DMS153 (cell line): Measurements from ENCODE around the gene STXBP2.
A peak's percentile ranks its signal among the peaks of the same experiment; 100 is the strongest.

Source experiments
- DNase-seq: peaks from one replicate; lab custom pipeline; 2025; lab: John Stamatoyannopoulos, UW

STXBP2 gene

DNA sequence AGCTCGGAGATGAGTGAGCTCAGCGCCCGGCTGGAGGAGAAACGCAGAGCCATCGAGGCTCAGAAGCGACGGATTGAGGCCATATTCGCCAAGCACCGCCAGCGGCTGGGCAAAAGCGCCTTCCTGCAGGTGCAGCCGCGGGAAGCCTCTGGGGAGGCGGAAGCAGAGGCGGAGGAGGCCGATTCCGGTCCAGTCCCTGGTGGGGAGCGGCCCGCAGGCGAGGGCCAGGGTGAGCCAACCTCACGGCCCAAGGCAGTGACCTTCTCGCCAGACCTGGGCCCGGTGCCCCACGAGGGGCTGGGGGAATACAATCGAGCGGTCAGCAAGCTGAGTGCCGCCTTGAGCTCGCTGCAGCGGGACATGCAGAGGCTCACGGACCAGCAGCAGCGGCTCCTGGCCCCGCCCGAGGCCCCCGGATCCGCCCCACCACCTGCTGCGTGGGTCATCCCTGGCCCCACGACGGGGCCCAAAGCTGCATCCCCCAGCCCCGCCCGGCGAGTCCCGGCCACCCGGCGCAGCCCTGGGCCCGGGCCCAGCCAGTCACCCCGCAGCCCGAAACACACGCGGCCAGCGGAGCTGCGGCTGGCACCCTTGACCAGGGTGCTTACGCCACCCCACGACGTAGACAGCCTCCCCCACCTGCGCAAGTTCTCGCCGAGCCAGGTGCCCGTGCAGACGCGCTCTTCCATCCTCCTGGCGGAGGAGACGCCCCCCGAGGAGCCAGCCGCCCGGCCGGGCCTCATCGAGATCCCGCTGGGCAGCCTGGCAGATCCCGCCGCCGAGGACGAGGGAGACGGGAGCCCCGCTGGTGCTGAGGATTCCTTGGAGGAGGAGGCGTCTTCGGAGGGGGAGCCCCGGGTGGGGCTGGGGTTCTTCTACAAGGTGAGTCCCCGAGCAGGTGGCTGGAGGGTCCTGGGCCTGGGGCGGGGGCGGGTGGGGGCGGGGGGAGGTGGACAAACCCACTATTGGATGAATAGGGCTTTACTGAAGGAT is 24.3 kb upstream of the STXBP2 start:
- DNase-seq: no peak

DNA sequence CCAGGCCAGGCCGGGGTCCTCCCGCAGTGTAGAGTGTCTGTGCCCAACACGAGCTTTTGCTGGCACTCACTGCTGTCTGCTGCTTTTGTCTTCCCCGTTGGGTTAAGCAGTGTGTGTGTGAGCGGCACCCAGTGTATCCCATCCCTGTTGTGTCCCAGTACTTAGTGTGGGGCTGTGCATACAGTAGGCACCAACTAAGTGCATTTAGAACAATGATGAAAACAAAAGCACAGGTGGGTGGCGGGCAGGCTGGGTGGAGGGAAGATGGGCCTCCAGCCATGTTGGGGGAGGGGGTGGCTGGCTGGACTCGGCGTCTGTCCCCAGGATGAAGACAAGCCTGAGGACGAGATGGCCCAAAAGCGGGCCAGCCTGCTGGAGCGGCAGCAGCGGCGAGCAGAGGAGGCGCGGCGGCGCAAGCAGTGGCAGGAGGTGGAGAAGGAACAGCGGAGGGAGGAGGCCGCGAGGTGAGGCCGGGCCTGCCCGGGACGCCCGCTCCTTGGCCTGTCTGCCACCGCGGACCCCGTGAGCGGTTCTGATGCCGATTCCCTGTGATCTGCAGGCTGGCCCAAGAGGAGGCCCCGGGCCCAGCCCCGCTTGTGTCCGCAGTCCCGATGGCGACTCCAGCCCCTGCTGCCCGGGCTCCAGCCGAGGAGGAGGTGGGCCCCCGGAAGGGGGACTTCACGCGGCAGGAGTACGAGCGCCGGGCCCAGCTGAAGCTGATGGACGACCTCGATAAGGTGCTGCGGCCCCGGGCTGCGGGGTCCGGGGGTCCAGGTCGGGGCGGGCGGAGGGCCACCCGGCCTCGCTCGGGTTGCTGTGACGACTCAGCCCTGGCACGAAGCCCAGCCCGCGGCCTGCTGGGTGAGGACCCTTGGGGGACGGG is 21.8 kb upstream of the STXBP2 start:
- no peak for DNase-seq

DNA sequence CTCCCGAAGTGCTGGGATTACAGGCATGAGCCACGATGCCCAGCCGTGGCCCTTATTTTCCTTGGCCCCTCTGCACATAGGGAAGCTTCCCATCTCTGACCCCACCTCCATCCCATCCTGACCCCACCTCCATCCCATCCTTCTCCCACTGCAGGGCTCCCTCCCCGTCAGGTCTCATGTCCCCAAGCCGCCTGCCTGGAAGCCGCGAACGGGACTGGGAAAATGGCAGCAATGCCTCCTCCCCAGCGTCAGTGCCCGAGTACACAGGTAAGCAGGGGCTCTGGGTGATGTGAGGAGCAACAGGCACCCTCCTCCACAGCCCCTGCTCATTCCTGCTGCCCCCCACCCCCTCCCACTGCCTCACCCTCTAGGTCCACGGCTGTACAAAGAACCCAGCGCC is 19.7 kb upstream of the STXBP2 start:
- DNase-seq: no peak

DNA sequence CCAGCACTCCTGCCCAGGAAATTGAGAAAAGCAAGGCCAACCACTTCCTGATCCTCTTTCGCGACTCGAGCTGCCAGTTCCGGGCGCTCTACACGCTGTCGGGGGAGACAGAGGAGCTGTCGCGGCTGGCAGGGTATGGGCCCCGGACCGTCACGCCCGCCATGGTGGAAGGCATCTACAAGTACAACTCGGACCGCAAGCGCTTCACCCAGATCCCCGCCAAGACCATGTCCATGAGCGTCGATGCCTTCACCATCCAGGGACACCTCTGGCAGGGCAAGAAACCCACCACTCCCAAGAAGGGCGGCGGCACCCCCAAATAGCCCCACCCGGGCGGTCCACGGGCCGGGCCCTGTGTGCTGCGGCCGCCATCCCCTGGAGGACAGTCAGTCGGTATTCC is 19.2 kb upstream of the STXBP2 start:
- DNase-seq: no peak

DNA sequence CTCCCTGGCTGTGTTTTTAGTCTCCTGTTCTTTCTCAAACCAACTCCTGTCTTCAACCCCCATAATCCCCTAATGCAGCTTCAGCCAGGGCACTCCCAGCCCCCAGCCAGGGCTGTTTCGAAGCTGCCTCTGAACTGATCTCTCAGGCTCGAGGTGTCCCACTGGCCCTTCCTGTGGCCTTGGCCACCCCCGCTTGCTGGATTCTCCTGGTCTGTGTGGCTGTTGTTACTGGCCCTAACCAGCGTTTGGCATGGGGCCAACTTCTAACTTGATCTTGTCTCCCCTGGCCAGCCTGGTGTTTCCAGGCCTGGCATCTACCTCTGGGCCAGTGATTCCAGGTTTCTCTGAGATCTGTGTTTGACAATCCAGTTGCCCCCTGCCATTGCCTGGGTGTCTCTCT is 18.6 kb upstream of the STXBP2 start:
- no peak for DNase-seq

DNA sequence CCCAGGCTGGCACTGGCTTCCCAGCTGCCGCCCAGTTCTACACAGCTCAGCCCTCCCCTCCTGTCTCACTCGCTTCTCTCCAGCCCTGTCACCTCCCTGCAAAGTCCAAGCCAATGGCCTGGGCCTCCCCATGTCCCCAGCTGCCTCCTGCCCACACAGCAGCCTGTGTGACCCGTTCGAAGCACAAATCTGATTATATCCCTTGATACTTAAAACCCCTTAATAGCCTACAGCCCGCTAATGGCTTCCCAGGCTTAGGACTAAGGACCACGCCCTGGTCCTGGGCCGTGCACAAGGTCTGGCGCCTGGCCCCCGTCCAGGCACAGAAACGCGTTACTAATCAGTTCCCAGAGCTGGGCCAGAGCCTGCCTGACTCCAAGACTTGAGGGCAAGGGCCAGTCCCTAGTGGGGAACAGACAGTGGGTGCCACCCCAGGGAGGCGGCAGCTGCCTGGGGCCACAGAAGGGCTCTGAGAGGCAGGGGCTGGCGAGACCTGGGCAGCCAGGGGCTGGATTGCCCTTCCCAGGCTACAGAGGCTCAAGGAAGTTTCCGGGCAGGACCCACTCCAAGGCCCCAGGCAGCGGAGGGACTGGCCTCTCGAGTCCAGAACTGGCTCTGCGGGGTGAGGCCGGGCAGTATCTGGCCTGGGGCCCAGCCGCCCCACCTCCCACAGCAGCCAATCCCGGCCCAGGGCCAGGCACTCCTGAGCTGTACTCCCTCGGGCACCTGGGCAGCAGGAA is 18.0 kb upstream of the STXBP2 start:
- DNase-seq: no peak

DNA sequence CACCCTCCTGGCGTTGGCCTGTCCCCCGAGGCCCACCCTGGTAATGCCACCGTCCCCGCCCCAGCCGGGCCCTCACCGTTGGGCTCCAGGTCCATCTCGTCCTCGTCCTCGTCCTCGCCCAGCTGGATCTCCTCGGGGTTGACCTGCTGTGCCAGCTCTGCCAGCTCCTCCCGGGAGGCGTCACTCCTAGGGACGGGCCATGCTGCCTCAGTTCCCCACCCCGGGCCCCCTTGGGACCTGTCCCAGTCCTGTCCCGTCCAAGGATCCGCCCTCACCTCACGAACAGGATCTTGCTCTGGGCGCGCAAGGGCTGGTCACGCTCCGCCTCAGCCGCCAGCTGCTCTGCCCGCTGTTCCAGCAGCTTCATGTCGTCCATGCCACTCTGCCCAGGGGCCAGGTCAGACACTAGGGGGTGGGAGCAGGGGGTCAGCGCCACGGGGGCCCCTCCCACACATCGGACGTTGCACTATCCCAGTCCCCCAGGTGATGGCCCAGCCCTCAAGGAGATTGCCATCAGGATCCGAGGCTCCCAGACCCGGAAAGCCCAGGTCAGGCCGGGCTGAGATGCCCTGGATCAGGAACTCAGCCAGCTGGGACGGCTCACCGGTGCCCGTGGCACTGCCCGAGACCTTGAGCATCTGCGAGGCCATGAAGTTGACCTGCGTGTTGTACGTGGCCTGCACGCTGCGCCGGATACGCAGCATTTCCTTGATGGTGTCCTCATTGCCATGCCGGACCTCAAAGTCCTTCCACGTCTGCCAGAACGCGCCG is 17.1 kb upstream of the STXBP2 start:
- DNase-seq: no peak

DNA sequence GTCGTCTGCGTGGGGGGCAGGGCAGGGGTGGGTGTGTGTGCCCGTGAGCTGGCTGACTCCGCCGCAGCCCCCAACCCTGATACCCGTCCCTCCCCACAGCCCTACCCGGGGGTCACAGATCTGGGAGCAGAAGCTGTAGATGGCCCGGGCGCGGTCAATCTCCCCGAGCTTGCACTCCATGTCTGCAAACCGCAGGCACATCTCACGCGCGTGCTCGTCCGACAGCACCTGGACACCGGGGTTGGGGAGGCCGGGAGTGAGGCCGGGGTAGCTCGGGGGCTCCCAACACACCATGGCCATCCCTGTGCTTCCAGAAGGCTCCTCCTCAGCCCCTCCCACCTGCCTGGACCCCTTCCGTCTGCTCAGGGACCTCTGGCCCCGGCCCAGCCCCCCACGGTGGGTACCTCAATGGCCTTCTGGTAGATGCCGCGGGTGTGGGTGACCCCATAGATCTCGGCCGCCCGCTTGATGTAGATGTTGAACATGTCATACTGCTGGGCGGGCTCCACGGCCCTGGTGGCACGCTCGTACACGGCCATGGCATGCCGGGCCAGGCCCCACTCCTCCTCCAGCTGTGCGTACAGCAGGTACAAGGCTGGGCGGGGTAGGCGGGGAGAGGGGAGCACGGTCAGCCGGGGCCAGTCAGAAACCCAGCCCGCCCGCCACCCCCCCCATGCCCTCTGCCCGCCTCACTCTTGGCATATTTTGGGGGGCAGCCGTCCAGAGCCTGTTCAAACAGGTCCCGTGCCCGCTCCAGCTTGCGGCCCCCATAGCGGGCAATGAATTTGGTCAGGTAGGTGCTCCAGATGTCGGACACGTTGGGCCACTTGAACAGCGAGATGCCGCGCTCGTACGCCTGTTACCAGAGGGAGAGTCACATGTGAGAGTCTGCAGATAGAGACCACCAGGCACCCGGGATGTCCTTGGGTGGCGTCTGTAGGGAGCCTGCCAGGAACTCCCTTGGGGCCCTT is 16.2 kb upstream of the STXBP2 start:
- DNase-seq: no peak

DNA sequence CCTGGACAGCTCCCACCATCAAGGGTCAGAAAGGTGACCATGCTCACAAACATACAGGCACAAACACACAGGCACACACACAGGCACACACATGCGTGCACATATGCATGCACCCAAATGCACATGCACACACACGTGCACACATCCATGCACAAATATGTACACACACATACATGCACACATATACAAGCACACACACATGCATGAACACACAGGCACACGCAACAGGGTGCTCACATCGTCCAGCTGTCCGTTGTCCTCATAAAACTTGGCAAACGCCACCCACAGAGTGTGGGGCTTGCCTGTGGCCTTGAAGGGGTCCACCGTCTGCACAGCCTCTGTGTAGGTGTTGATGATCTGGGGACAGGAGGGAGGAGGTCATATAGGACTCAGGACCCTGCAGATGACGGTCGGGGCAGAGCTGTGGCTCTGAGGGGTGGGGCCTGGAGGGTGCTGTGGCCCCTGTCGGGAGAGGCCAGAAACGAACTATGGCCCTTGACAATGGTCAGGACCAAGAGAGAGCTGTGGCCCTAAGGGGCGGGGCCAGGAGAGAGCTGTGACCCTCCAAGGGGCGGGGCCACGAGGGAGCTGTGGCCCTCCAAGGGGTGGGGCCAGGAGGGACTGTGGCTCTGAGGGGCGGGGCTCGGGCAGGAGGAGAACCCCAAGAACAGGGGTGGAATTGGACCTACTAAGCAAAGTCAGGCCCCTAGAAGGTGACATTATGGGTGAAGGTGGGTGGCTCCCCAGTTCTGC is 13.8 kb upstream of the STXBP2 start:
- no peak for DNase-seq

DNA sequence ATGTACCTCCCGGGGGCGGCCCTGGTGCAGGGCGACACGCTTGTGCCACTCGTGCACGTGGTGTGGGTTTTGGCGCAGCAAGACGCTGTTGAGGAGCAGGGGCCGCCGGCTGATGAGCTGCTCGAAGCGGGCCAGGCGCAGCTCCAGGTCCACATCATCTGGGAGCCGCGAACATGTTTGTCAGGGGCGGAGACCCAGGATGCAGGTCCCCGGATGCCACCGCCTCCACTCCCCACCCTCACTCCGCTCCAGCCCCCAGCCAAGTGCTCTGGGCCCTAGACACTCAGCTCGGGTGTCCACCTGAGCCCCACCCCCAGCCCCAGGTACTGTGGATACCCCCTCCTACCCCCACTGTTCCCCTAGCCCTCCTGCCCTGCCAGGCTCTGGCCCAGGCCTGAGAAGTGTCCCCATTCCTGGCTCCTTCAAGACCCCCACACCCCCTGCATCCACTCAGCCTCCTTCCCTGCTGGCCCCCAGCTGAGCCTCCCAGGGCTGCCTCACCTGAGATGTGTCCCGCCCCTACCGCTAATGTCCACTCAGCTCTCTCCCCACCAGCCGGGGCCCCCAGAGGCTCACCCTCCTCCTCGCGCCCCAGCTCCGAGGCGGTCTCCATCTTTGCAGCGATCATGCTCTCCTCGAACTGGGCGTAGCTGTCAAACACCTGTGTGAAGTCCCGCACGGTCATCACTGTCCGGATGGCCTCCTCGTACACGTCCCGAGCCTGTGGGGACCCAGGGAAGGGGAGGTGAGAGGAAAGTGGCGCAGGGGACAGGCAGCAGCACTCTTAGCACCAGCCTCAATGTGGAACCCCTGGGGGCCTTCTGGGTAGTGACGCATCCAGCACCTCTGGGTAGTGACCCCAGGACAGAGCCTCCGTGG is 12.9 kb upstream of the STXBP2 start:
- no peak for DNase-seq

DNA sequence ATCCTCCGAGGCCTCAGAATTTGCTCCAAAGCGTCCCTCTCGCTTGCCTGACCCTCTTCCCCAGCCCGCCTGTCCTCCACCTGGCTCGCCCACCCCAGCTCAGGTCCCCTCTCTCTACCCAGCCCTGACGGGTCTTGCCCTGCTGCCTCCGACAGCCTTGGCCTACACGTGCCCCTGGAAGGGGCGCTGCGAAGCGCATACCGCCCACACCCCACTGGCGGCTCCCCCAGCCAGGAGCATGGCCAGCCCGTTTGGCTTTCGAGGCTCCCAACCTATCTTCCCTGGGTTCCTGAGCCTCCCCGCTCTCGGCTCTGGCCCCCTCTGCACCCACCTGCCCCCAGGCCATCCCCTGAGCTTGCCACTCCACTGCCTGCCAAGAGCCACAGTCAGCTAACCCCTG is 12.1 kb upstream of the STXBP2 start:
- no peak for DNase-seq

DNA sequence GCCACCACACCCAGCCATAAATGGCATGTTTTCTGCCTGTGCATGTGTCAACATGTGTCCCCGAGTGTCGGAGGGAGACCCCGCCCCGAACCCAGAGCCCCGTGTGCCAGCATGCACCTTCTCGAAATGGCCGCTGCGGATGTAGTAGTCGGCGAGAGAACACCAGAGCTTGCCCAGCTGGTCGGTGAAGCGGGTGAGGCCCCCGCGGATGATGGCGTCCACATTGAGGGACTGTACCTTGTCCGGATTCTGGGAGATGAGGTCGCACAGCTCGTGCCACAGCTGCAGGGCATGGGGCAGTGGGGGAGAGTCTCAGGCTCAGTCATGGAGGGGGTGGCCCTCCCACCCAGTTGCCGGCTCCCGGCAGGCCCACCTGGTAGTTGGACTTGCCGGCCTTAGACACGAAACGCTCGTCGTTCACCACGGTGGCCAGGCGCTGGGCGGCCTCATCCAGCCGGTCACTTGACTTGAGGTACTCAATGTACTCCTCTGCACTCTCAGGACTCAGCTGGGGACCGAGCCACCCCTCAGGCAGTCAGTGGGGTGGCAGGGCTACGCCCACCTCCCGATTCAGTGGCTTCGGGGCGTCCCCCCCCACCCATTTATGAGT is 11.0 kb upstream of the STXBP2 start:
- no peak for DNase-seq

DNA sequence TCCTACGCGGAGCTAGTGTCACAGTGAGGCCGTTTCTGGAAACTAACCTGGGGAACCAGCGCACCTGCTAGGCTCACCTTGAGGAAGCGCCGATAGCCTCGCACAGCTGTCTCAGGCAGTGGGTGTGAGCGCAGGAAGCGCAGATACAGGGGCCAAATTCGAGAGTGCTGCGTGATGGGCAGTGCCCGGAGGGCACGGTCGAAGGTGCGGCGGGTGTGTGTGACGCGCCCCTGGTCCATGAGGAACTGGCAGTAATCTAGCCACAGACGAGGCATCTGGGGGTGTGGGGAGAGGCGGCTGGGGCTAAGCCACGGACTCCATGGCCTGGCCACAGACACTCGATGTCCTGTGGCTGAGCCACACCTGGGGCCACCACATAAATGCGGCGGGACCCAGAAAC is 9.7 kb upstream of the STXBP2 start:
- no peak for DNase-seq

DNA sequence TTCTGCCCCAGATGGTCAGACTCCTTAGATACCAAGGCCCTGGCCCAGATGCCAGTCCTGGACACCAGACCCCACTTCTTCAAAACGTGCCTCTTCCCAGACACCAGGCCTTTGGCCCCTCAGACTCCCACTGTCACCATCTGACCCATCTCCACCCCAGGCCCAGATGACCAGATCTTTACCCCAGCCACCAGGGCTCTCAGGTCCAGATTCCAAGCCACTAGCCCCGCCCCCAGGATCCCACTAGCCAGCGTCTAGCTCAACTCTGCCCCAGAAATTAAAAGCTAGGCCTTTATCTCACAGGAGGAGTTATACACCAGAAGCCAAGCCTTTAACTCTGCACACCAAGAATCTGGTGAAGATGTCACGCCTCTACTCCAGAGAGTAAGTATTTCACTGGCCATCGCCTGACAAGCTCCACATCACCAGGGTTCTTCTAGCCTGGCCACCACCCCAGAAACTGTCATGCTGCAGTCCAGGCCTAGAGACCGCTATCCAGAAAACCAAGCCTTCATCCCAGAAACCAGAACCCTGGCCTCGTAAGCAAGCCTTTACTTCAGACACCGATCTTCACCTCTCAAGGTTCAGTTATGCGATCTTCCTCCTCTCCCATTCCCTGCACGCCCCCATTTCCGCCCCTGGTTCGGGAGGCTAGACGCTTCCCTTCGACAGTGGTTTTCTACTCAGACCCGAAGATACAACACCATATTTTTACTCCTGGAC is 8.2 kb upstream of the STXBP2 start:
- DNase-seq: no peak

DNA sequence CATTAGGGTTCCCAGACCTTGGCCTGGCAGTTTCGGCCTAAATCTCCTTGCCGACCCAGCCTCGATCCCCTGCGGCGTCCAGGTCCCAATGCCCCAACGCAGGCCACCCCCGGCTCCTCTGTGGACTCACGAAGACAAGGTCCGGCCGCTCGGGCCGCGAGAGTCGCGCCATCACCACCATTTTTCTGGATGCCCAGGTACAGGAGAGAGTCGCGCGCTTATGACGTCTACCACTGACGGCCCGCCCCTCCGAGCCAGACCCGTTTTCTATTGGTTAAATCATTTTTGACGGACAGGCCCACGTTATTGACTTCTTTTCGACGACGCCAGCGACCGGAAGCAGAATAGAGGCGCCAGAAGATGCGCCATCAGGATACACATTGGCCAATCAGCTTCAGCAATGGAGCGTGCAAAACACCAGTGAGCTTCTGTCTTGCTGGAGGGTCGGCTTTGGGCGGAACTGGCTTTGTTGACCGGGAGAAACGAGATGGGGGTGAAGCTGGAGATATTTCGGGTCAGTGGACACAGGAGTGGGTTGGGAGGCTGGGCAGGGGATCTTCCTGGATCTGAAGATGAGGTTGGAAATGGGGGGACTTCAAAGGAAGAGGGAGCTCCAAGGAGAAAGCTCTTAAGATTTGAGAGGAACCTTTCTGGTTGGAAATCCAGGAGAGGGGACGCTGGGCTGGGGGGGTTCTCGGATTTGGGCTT is 7.4 kb upstream of the STXBP2 start, which contains the start of the genes PET100 and XAB2:
Gene PET100 (plus strand): TSS at position 447 of the 708 bp plus-strand sequence. CDS start 41 bp downstream, at position 488.
Gene XAB2 (minus strand): TSS at position 199 of the 708 bp plus-strand sequence. CDS start 18 bp downstream, at position 181.
- peak; percentile 98 for DNase-seq

DNA sequence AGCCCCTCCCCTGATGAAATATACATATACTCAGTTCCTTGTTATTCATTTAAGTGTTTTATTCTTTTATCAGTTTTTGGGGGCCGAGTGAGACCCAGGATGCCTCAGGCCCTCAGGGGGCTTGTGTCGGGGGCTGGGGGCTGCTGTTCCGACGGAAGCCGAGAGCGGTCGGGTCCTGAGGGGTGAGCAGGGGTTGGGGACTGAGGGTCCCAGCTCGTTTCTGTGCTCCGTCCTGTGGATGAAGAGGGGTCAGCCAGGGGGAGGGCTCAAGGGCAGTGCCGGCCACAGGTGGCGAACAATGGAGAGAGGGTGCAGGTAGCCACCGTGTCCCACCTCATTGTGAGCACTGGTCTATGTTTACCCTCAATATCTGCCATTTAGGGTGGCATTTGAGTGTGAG is 5.3 kb upstream of the STXBP2 start:
- no peak for DNase-seq
